Measurements from ENCODE around the gene MACF1. TPM values are rescaled to one million over a fixed set of nuclear protein-coding genes. Genes with fewer than 3 reads are reported as not detected.

Gene MACF1
- polyA plus RNA-seq, 1 donor: 99.5 TPM

DNA sequence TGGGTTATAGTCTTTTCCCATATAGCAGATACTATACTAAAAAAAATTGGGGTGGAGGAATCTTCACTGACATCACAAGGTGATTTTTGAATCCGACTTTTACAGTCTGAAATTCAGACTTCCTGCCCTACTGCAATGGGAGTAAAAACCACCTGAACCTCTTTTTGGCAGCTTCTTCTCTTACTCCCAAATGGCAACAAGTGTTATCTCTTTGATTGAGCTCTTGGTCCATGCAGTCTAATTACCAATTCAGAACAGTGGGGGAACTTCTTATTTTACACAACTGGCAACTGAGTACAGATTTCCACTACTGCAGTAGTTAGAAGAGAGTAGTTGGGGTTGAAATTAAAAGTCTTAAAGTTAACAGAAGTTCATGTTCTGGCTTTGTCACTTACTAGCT is 62.3 kb downstream of the MACF1 start:
- no peaks in the 10 kb centered on the region for H3K27me3 ChIP-seq (ENCODE audit: control insufficient read depth, insufficient read depth, low read length)
- no peak overlapping the region for H3K4me3 ChIP-seq (ENCODE audit: low read length)
- H3K27ac ChIP-seq (ENCODE audit: low read length): no peak overlapping the region
- no CpG with 5 or more reads among the region's 1 CpG for WGBS (ENCODE audit: insufficient coverage, low lambda C conversion rate)
- H3K36me3 ChIP-seq (ENCODE audit: control insufficient read depth, insufficient read depth, low read length): peaks cover 2% of the 10 kb centered on the region
- peaks cover 14% of the 10 kb centered on the region for H3K4me1 ChIP-seq (ENCODE audit: control insufficient read depth, insufficient read depth, low read length)
- H3K9me3 ChIP-seq (ENCODE audit: control insufficient read depth, low read depth, low read length): no peaks in the 10 kb centered on the region
- DNase-seq: no peak

- no peaks in the 10 kb centered on the region for H3K9me3 ChIP-seq (ENCODE audit: control insufficient read depth, low read depth, low read length)
- DNase-seq: peak; percentile 59 to 68
- 57% methylated on average over 3 of the region's 8 CpGs for WGBS (ENCODE audit: insufficient coverage, low lambda C conversion rate)
- peak overlapping the region; percentile 17 for H3K4me3 ChIP-seq (ENCODE audit: low read length)
- H3K4me1 ChIP-seq (ENCODE audit: control insufficient read depth, insufficient read depth, low read length): peaks cover 24% of the 10 kb centered on the region
- H3K27me3 ChIP-seq (ENCODE audit: control insufficient read depth, insufficient read depth, low read length): no peaks in the 10 kb centered on the region
- peak overlapping the region; percentile 59 for H3K27ac ChIP-seq (ENCODE audit: low read length)
- H3K36me3 ChIP-seq (ENCODE audit: control insufficient read depth, insufficient read depth, low read length): peaks cover 2% of the 10 kb centered on the region
These were observed 63.7 kb downstream of the MACF1 start for GRCh38 chr1:39268112-39268581.

- H3K36me3 ChIP-seq (ENCODE audit: control insufficient read depth, insufficient read depth, low read length): peaks cover 2% of the 10 kb centered on the region
- WGBS (ENCODE audit: insufficient coverage, low lambda C conversion rate): no CpG with 5 or more reads among the region's 8 CpGs
- peaks cover 24% of the 10 kb centered on the region for H3K4me1 ChIP-seq (ENCODE audit: control insufficient read depth, insufficient read depth, low read length)
- H3K4me3 ChIP-seq (ENCODE audit: low read length): peak overlapping the region; percentile 17
- peak overlapping the region; percentile 59 for H3K27ac ChIP-seq (ENCODE audit: low read length)
- DNase-seq: no peak
- H3K9me3 ChIP-seq (ENCODE audit: control insufficient read depth, low read depth, low read length): no peaks in the 10 kb centered on the region
- H3K27me3 ChIP-seq (ENCODE audit: control insufficient read depth, insufficient read depth, low read length): no peaks in the 10 kb centered on the region
These were observed 64.4 kb downstream of the MACF1 start for GRCh38 chr1:39268906-39269305.

- H3K9me3 ChIP-seq (ENCODE audit: control insufficient read depth, low read depth, low read length): no peaks in the 10 kb centered on the region
- H3K27me3 ChIP-seq (ENCODE audit: control insufficient read depth, insufficient read depth, low read length): no peaks in the 10 kb centered on the region
- WGBS (ENCODE audit: insufficient coverage, low lambda C conversion rate): no CpG with 5 or more reads among the region's 2 CpGs
- H3K4me3 ChIP-seq (ENCODE audit: low read length): no peak overlapping the region
- H3K4me1 ChIP-seq (ENCODE audit: control insufficient read depth, insufficient read depth, low read length): peaks cover 24% of the 10 kb centered on the region
- DNase-seq: no peak
- peak overlapping the region; percentile 59 for H3K27ac ChIP-seq (ENCODE audit: low read length)
- peaks cover 2% of the 10 kb centered on the region for H3K36me3 ChIP-seq (ENCODE audit: control insufficient read depth, insufficient read depth, low read length)
These were observed 64.9 kb downstream of the MACF1 start for GRCh38 chr1:39269349-39269748.

DNA sequence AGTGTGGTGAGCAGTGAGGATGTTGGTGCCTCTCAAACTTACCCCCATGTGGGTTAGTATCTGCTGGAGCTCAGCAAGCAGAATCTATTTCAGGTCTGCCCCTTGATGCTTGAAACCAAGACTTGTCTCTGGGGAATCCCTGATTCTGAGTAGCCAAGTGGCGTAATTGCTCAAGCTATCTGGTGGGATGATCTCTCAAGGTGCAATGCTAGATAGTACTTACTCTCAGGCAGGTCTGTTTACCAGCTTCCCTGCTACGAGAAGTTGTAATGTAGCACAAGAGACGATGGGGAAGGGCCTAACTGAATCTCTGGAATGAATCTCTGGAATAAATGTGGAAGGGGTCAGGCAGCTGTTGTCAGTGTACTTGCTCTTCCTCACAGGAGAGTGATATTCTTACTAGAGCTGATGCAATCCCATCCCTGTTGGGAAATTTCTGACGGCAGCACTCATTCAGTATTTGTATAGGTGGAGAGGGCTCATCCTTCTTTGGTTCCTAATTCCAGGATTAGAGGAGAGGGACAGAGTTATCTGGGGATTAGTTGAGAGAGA is 65.4 kb downstream of the MACF1 start:
- no peaks in the 10 kb centered on the region for H3K27me3 ChIP-seq (ENCODE audit: control insufficient read depth, insufficient read depth, low read length)
- no peaks in the 10 kb centered on the region for H3K9me3 ChIP-seq (ENCODE audit: control insufficient read depth, low read depth, low read length)
- H3K36me3 ChIP-seq (ENCODE audit: control insufficient read depth, insufficient read depth, low read length): peaks cover 2% of the 10 kb centered on the region
- no CpG with 5 or more reads among the region's 4 CpGs for WGBS (ENCODE audit: insufficient coverage, low lambda C conversion rate)
- H3K4me1 ChIP-seq (ENCODE audit: control insufficient read depth, insufficient read depth, low read length): peaks cover 24% of the 10 kb centered on the region
- peak overlapping the region; percentile 2 for H3K4me3 ChIP-seq (ENCODE audit: low read length)
- peak in 1 of 2 donors; percentile 13 for DNase-seq
- H3K27ac ChIP-seq (ENCODE audit: low read length): peak overlapping the region; percentile 10

DNA sequence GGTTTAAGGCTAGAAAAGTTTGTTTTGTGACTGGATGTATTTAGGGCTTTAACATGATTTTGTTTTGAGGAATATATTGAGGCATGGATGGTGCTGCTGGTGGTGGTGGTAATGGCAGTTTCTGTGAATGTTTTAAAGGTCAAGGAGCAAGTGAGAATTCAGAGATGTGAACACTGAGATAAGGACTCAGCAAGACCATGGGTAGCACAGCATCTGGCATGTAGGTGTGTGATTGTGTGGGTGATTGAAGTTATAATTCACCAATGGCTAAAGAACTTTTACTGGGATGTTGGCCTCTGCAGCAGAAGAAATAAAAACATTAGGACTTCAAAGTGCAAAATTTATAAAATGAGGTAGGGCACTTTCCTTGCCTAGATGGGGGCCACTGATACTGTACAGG is 65.9 kb downstream of the MACF1 start:
- no peak overlapping the region for H3K27ac ChIP-seq (ENCODE audit: low read length)
- no peak overlapping the region for H3K4me3 ChIP-seq (ENCODE audit: low read length)
- peaks cover 24% of the 10 kb centered on the region for H3K4me1 ChIP-seq (ENCODE audit: control insufficient read depth, insufficient read depth, low read length)
- H3K9me3 ChIP-seq (ENCODE audit: control insufficient read depth, low read depth, low read length): no peaks in the 10 kb centered on the region
- no peaks in the 10 kb centered on the region for H3K27me3 ChIP-seq (ENCODE audit: control insufficient read depth, insufficient read depth, low read length)
- DNase-seq: no peak
- H3K36me3 ChIP-seq (ENCODE audit: control insufficient read depth, insufficient read depth, low read length): peaks cover 2% of the 10 kb centered on the region

GRCh38 chr1:39272027-39272797 is 67.7 kb downstream of the MACF1 start:
- Histone ChIP-seq H3K27ac (ENCODE audit: low read length) (peak overlapping the region; percentile 30), H3K27me3 (ENCODE audit: control insufficient read depth, insufficient read depth, low read length) (no peaks in the 10 kb centered on the region), H3K4me1 (ENCODE audit: control insufficient read depth, insufficient read depth, low read length) (peaks cover 24% of the 10 kb centered on the region), H3K4me3 (ENCODE audit: low read length) (no peak overlapping the region), H3K36me3 (ENCODE audit: control insufficient read depth, insufficient read depth, low read length) (peaks cover 2% of the 10 kb centered on the region), H3K9me3 (ENCODE audit: control insufficient read depth, low read depth, low read length) (no peaks in the 10 kb centered on the region)
- WGBS (ENCODE audit: insufficient coverage, low lambda C conversion rate): no CpG with 5 or more reads among the region's 3 CpGs
- peak; percentile 30 to 68 for DNase-seq

- Histone ChIP-seq H3K9me3 (ENCODE audit: control insufficient read depth, low read depth, low read length) (no peaks in the 10 kb centered on the region), H3K27ac (ENCODE audit: low read length) (peak overlapping the region; percentile 18), H3K4me1 (ENCODE audit: control insufficient read depth, insufficient read depth, low read length) (peaks cover 24% of the 10 kb centered on the region), H3K4me3 (ENCODE audit: low read length) (no peak overlapping the region), H3K36me3 (ENCODE audit: control insufficient read depth, insufficient read depth, low read length) (peaks cover 2% of the 10 kb centered on the region), H3K27me3 (ENCODE audit: control insufficient read depth, insufficient read depth, low read length) (no peaks in the 10 kb centered on the region)
- no peak for DNase-seq
- WGBS (ENCODE audit: insufficient coverage, low lambda C conversion rate): no CpG with 5 or more reads among the region's 13 CpGs
These were observed 68.4 kb downstream of the MACF1 start for GRCh38 chr1:39272798-39273469.

DNA sequence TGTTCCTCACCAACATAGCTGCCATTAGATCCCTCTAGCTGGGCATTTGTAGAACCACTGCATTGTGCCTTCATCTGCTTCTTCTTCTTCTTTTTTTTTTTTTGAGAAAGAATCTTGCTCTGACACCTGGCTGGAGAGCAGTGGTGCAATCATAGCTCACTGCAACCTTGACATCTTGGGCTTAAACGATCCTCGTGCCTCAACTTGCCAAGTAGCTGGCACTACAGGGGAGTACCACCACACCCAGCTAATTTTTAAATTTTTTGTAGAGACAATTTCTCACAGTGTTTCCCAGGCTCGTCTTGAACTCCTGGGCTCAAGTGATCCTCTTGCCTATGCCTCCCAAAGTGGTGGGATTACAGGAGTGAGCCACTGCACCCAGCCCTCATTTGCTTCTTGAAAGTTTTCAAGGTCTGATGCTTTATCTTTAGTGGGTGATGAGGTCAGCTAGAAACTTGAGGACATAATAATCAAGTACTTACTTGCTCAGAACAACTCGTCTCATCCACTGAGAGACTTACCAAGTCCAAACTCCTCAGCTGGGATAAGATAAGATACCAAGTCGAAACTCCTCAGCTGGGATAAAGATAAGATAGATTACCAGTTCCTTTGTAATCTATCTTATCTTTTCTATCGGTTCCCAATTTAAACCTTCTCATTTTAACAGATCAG is 71.5 kb downstream of the MACF1 start:
- H3K36me3 ChIP-seq (ENCODE audit: control insufficient read depth, insufficient read depth, low read length): no peaks in the 10 kb centered on the region
- no peaks in the 10 kb centered on the region for H3K27me3 ChIP-seq (ENCODE audit: control insufficient read depth, insufficient read depth, low read length)
- 0% methylated on average over 1 of the region's 6 CpGs for whole genome bisulfite sequencing (ENCODE audit: insufficient coverage, low lambda C conversion rate)
- H3K4me3 ChIP-seq (ENCODE audit: low read length): no peak overlapping the region
- peak in 1 of 2 donors; percentile 11 for DNase-seq
- H3K9me3 ChIP-seq (ENCODE audit: control insufficient read depth, low read depth, low read length): no peaks in the 10 kb centered on the region
- no peak overlapping the region for H3K27ac ChIP-seq (ENCODE audit: low read length)
- peaks cover 14% of the 10 kb centered on the region for H3K4me1 ChIP-seq (ENCODE audit: control insufficient read depth, insufficient read depth, low read length)

GRCh38 chr1:39277879-39278278 is 73.4 kb downstream of the MACF1 start:
- peaks cover under 1% of the 10 kb centered on the region for H3K36me3 ChIP-seq (ENCODE audit: control insufficient read depth, insufficient read depth, low read length)
- H3K4me1 ChIP-seq (ENCODE audit: control insufficient read depth, insufficient read depth, low read length): no peaks in the 10 kb centered on the region
- H3K27me3 ChIP-seq (ENCODE audit: control insufficient read depth, insufficient read depth, low read length): no peaks in the 10 kb centered on the region
- no peak for DNase-seq
- no peak overlapping the region for H3K4me3 ChIP-seq (ENCODE audit: low read length)
- H3K9me3 ChIP-seq (ENCODE audit: control insufficient read depth, low read depth, low read length): no peaks in the 10 kb centered on the region
- H3K27ac ChIP-seq (ENCODE audit: low read length): no peak overlapping the region
